GM12865 (cell line): Measurements from ENCODE around the gene EMILIN1.

Experiments used
- DNase-seq: peaks from one replicate; pipeline ENCODE4 v3.0.0; 2010; ENCODE audit warnings: low read depth
- H3K4me3 ChIP-seq: 2 replicates; pipeline ENCODE4 v1.5.1; 2011; ENCODE audit warnings: mild to moderate bottlenecking, low read depth, low read length, control low read depth
- CTCF ChIP-seq: IDR thresholded peaks from 2 replicates; pipeline ENCODE4 v1.5.1; 2011; ENCODE audit warnings: low read length, control low read depth, low read depth, inconsistent platforms; ENCODE audit not compliant: insufficient read depth; ENCODE audit errors: missing control alignments

Gene EMILIN1

GRCh38 chr2:27054721-27055120 is 23.7 kb upstream of the EMILIN1 start:
- TF ChIP-seq CTCF, result no peak
- H3K4me3 ChIP-seq, result no peak overlapping the region
- DNase-seq, result no peak

GRCh38 chr2:27057184-27057583 is 21.2 kb upstream of the EMILIN1 start:
- no peak overlapping the region for H3K4me3 ChIP-seq

GRCh38 chr2:27058210-27058609 is 20.2 kb upstream of the EMILIN1 start:
- no peak overlapping the region for H3K4me3 ChIP-seq
- no peak for DNase-seq
- no peak for TF ChIP-seq CTCF

More at GRCh38 chr2:27057184-27057583, 21.2 kb upstream of the EMILIN1 start:
- TF ChIP-seq CTCF, result no peak
- no peak for DNase-seq

- TF ChIP-seq CTCF, result no peak
- H3K4me3 ChIP-seq, result no peak overlapping the region
- DNase-seq, result no peak
These were observed 19.1 kb upstream of the EMILIN1 start for GRCh38 chr2:27059141-27059820.

GRCh38 chr2:27060323-27060722 is 18.1 kb upstream of the EMILIN1 start:
- no peak overlapping the region for H3K4me3 ChIP-seq
- DNase-seq, result no peak
- no peak for TF ChIP-seq CTCF

GRCh38 chr2:27065128-27065527 is 13.3 kb upstream of the EMILIN1 start:
- no peak for TF ChIP-seq CTCF
- H3K4me3 ChIP-seq, result no peak overlapping the region
- no peak for DNase-seq

- DNase-seq, result no peak
- no peak overlapping the region for H3K4me3 ChIP-seq
- no peak for TF ChIP-seq CTCF
These were observed 11.0 kb upstream of the EMILIN1 start for GRCh38 chr2:27067385-27067784.
